HG03378 (cell line): Measurements from ENCODE around the gene GOLT1B.

ENCODE experiments used
- ATAC-seq: cut with Tn5 transposase; IDR thresholded peaks from one replicate; pipeline ENCODE4 v1.9.1; 2021; ENCODE audit warnings: mild to moderate bottlenecking, moderate library complexity; ENCODE audit not compliant: unreplicated experiment

Gene GOLT1B

GRCh38 chr12:21521541-21521940, 20.0 kb downstream of the GOLT1B start:
- ATAC-seq: no peak

DNA sequence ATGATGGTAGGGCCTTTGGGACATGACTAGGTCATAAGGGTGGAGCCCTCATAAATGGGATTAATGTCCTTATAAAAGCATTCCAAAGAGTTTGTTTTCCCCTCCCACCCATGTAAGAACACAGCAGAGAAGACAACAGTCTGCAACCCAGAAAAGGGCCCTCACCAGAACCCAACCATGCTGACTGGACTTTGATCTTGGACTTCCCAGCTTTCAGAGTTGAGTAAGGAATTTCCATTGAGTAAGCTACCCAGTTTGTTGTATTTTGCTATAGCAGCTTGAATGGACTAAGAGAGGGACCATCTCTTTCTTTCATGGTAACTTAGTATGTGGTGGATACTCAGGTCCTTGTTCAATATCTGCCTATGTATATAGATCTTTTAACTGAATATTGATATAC, 21.6 kb downstream of the GOLT1B start:
- ATAC-seq: no peak

- no peak for ATAC-seq
These were observed 24.5 kb downstream of the GOLT1B start, which contains the start of gene SPX for GRCh38 chr12:21526053-21526452. SPX (plus strand) TSS chr12:21526296; CDS start chr12:21526473, 177 bp downstream.

DNA sequence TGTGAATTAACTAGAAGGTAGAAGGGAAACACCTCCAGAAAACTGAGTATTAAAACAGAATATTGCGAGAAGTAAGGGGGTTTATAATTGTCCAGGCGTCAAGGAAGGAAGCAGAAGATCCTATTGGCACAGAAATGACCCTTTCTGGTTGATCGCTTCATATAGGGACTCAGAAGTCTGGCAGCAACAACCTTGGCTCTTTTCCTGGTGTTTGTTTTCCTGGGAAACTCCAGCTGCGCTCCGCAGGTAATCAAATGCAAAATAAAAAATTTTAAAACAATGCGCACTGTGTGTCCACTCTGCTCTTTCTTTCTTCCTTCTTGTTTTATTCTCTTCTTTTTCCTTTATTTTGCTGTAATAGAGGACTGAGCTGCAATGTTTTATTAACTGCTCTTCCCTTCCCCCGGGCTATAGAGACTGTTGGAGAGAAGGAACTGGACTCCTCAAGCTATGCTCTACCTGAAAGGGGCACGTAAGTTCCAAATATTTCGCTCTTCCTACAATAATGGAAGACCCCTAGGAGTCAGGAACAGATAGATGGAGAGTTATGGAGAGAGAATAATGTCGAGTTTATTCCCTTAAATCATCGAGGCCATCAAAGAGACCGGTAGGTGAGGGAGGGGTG, 25.2 kb downstream of the GOLT1B start:
- no peak for ATAC-seq

GRCh38 chr12:21527451-21528180, 26.0 kb downstream of the GOLT1B start:
- peak; percentile 92 for ATAC-seq

- no peak for ATAC-seq
These were observed 27.4 kb downstream of the GOLT1B start for GRCh38 chr12:21528953-21529352.

DNA sequence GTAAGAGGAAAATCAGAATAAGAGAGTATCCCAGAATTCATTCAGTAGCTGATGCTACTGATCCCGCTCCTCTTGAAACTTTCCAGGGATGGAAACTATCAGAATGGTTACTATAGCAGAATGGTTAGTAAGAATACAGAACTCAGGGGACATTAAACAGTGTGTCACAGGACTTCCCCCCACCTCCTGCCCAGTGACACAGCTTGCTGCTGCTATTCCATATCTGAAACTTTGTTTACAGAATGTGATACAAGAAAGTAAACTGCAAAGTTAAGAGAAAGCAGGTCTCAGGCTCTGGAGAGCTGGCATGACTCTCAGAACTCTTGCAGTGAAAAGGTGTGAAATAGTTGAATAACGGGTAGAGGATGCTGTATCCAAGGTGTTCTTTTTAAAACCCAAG, 27.9 kb downstream of the GOLT1B start:
- ATAC-seq: no peak

GRCh38 chr12:21538061-21538653, 36.6 kb downstream of the GOLT1B start:
- no peak for ATAC-seq

DNA sequence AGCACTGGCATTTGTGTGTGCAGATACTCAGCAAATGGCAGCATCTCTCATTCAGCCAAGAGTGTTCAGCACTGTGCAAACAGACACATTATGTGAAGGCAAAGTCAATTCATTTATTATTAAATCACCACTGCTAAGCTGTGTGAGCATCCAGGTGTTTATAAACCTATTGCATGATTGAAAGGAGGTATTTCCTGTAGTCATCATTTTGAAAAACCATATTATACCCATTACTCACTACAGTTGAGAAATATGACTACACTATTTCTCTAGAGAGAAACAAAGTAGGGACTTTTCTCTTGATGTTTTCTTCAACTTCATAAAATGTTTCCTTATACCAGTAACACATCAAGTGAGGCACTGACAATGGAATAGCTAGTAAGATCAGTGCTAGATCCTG, 38.2 kb downstream of the GOLT1B start:
- no peak for ATAC-seq

DNA sequence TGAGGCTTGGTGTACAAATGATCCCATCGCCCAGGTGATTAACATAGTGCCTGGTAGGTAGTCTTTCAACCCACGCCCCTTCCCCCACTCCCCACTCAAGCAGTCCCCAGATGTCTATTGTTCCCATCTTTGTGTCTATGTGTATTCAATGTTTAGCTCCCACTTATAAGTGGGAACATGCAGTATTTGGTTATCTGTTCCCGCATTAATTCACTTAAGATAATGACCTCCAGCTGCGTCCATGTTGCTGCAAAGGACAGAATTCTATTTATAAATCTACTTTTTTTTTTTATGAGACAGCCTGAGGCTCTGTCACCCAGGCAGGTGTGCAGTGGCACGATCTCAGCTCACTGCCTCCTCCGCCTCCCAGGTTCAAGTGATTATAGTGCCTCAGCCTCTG, 40.2 kb downstream of the GOLT1B start:
- ATAC-seq: no peak

- ATAC-seq: no peak
These were observed 40.8 kb downstream of the GOLT1B start for GRCh38 chr12:21542403-21542802.

- no peak for ATAC-seq
These were observed 41.6 kb downstream of the GOLT1B start for GRCh38 chr12:21543151-21543550.

DNA sequence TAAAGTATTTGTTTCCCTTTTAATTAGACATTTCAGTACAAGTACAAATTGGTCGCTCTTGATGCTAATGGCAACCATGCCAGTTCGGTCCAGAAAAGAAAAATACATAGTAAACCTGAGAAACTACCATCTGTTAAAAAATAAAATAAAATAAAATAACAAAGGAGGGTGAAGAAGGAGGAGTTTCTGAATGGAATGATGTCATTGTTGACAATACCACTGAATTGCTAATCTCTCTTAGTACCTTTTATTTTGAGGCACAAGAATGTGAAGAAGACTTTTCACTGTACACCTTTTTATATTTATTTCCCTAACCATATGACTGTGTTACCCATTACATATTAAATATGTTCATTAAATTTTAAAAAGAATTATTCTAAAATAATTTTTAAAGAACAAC, 44.0 kb downstream of the GOLT1B start:
- ATAC-seq: no peak

DNA sequence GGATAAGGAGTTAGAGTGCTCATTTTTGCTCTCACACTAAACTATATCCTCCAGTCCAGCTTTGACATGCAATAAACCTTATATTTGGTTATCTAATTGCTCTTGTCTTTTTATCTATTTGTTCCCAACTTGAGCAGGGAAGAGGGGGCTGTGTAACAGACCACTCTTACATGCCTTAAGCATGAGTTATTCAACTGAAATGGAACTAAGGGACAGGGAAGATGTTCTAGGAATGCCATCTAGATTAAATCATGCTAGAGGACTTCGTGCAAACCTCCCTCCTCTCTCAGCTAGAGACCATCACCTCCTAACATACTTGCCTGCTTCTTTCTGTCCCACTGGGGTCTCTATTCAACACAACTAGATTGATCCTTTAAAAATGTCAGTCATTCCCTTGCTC, 45.1 kb downstream of the GOLT1B start:
- ATAC-seq: no peak

GRCh38 chr12:21547437-21547836, 45.8 kb downstream of the GOLT1B start:
- no peak for ATAC-seq

- no peak for ATAC-seq
These were observed 50.4 kb downstream of the GOLT1B start for GRCh38 chr12:21551841-21552465.

- ATAC-seq: no peak
These were observed 51.2 kb downstream of the GOLT1B start for GRCh38 chr12:21552635-21553328.

- ATAC-seq: no peak
These were observed 51.7 kb downstream of the GOLT1B start for GRCh38 chr12:21553329-21553675.

GRCh38 chr12:21558100-21558679, 56.6 kb downstream of the GOLT1B start:
- no peak for ATAC-seq

GRCh38 chr12:21559855-21560569, 58.4 kb downstream of the GOLT1B start:
- ATAC-seq: no peak
